WTC11 (cell line): ENCODE measurements around the gene TBPL2.

Source experiments
- HMGA2 ChIP-seq: fragments of 250-450 bp; sonication (Bioruptor Pico); IDR thresholded peaks from 2 replicates; pipeline ENCODE4 v1.4.0; 2021; ENCODE audit warnings: mild to moderate bottlenecking, moderate library complexity
- RORB ChIP-seq: fragments of 250-450 bp; sonication (Bioruptor Pico); IDR thresholded peaks from 2 replicates; pipeline ENCODE4 v1.9.0; 2021; ENCODE audit warnings: mild to moderate bottlenecking
- SMAD3 ChIP-seq: sonication (generic); formaldehyde crosslinking; IDR thresholded peaks from 2 replicates; pipeline ENCODE4 v1.8.0; 2022; ENCODE audit warnings: missing genetic modification reagents, mild to moderate bottlenecking, borderline replicate concordance
- ZNF263 ChIP-seq: sonication (generic); formaldehyde crosslinking; IDR thresholded peaks from 2 replicates; pipeline ENCODE4 v1.8.1; 2022; ENCODE audit warnings: low read depth, mild to moderate bottlenecking, moderate library complexity, missing genetic modification reagents
- TF ChIP-seq, protein P1 (sequence below): fragments of 200-600 bp; IDR thresholded peaks from 2 replicates; pipeline ENCODE4 v1.8.0; 2022; ENCODE audit warnings: antibody characterized with exemption
- TF ChIP-seq, protein P2 (sequence below): sonication (generic); formaldehyde crosslinking; IDR thresholded peaks from 2 replicates; pipeline ENCODE4 v1.8.1; 2022; ENCODE audit warnings: mild to moderate bottlenecking, moderate library complexity, missing genetic modification reagents
- TF ChIP-seq, protein P3 (sequence below): sonication (generic); formaldehyde crosslinking; IDR thresholded peaks from 2 replicates; pipeline ENCODE4 v1.8.0; 2022; ENCODE audit warnings: mild to moderate bottlenecking, missing genetic modification reagents
- TF ChIP-seq, protein P4 (sequence below): sonication (generic); formaldehyde crosslinking; IDR thresholded peaks from 2 replicates; pipeline ENCODE4 v1.8.1; 2023; ENCODE audit warnings: mild to moderate bottlenecking, missing genetic modification reagents
- TF ChIP-seq, protein P5 (sequence below): sonication (generic); formaldehyde crosslinking; IDR thresholded peaks from 2 replicates; pipeline ENCODE4 v1.8.1; 2023; ENCODE audit warnings: mild to moderate bottlenecking, missing genetic modification reagents, moderate library complexity
- TF ChIP-seq, protein P6 (sequence below): sonication (generic); formaldehyde crosslinking; conservative IDR thresholded peaks from 2 replicates; pipeline ENCODE4 v1.8.1; 2022; ENCODE audit warnings: mild to moderate bottlenecking, missing genetic modification reagents

DNA sequence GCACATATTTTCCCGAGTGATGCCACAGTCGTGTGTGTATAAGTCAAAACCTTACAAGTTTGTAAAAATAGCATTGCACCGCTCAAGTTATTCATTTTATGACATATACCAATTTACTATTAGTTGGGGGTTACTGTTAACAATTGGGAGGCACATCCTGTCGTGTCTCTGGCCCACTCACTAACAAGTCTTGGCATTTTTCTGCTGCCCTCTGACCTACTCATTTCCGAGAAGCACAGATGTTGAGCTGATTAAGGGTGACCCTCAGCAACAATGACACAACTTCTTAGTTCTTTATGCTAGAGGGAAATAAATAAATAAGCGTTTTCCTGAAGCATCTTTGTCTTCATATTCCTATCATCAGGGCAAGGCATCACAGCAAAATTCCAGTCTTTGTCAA, 22.0 kb downstream of the TBPL2 start:
- TF ChIP-seq, protein P1, sequence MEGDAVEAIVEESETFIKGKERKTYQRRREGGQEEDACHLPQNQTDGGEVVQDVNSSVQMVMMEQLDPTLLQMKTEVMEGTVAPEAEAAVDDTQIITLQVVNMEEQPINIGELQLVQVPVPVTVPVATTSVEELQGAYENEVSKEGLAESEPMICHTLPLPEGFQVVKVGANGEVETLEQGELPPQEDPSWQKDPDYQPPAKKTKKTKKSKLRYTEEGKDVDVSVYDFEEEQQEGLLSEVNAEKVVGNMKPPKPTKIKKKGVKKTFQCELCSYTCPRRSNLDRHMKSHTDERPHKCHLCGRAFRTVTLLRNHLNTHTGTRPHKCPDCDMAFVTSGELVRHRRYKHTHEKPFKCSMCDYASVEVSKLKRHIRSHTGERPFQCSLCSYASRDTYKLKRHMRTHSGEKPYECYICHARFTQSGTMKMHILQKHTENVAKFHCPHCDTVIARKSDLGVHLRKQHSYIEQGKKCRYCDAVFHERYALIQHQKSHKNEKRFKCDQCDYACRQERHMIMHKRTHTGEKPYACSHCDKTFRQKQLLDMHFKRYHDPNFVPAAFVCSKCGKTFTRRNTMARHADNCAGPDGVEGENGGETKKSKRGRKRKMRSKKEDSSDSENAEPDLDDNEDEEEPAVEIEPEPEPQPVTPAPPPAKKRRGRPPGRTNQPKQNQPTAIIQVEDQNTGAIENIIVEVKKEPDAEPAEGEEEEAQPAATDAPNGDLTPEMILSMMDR = no peak
- TF ChIP-seq RORB (CRISPR knock-in tag) = no peak
- TF ChIP-seq, protein P2, sequence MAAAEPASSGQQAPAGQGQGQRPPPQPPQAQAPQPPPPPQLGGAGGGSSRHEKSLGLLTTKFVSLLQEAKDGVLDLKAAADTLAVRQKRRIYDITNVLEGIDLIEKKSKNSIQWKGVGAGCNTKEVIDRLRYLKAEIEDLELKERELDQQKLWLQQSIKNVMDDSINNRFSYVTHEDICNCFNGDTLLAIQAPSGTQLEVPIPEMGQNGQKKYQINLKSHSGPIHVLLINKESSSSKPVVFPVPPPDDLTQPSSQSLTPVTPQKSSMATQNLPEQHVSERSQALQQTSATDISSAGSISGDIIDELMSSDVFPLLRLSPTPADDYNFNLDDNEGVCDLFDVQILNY (CRISPR knock-in tag) = no peak
- no peak for TF ChIP-seq SMAD3 (CRISPR knock-in tag)
- TF ChIP-seq, protein P3, sequence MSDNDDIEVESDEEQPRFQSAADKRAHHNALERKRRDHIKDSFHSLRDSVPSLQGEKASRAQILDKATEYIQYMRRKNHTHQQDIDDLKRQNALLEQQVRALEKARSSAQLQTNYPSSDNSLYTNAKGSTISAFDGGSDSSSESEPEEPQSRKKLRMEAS = no peak
- TF ChIP-seq, protein P4, sequence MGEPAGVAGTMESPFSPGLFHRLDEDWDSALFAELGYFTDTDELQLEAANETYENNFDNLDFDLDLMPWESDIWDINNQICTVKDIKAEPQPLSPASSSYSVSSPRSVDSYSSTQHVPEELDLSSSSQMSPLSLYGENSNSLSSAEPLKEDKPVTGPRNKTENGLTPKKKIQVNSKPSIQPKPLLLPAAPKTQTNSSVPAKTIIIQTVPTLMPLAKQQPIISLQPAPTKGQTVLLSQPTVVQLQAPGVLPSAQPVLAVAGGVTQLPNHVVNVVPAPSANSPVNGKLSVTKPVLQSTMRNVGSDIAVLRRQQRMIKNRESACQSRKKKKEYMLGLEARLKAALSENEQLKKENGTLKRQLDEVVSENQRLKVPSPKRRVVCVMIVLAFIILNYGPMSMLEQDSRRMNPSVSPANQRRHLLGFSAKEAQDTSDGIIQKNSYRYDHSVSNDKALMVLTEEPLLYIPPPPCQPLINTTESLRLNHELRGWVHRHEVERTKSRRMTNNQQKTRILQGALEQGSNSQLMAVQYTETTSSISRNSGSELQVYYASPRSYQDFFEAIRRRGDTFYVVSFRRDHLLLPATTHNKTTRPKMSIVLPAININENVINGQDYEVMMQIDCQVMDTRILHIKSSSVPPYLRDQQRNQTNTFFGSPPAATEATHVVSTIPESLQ (CRISPR knock-in tag) = no peak
- TF ChIP-seq, protein P5, sequence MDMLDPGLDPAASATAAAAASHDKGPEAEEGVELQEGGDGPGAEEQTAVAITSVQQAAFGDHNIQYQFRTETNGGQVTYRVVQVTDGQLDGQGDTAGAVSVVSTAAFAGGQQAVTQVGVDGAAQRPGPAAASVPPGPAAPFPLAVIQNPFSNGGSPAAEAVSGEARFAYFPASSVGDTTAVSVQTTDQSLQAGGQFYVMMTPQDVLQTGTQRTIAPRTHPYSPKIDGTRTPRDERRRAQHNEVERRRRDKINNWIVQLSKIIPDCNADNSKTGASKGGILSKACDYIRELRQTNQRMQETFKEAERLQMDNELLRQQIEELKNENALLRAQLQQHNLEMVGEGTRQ (CRISPR knock-in tag) = no peak
- no peak for TF ChIP-seq HMGA2 (CRISPR knock-in tag)
- TF ChIP-seq ZNF263 (CRISPR knock-in tag) = no peak
- TF ChIP-seq, protein P6, sequence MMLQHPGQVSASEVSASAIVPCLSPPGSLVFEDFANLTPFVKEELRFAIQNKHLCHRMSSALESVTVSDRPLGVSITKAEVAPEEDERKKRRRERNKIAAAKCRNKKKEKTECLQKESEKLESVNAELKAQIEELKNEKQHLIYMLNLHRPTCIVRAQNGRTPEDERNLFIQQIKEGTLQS (CRISPR knock-in tag) = no peak
